NCI-H1930 (cell line): Measurements from ENCODE around the gene SPIRE2.
"Not testable (repeated sequence)": the region's sequence is repeated elsewhere in the genome, so short reads cannot be mapped to it uniquely, and the experiment has no call there.

ENCODE experiments used
- DNase-seq, 2 experiments: peaks; one replicate each; lab custom pipeline; 2025; lab: John Stamatoyannopoulos, UW

The SPIRE2 gene

DNA sequence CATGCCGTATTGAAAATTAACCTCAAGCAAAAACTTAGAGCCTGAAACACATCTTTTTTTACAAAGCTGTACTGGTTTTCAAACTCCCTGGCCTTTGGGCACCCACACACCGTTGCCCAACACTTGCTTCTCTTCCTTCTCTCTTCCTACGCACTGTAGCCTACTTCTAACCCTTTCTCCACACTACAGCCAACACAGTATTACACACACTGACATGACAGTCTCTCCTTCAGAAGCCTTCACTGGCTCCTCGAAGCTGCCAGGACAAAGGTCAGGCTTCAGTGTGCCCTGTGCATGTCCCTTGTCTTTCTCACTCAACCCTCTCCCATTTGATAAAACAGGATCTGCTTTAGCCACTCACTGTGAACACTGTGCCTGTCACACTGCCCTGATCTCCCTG, 19.8 kb upstream of the SPIRE2 start:
- DNase-seq = no peak

DNA sequence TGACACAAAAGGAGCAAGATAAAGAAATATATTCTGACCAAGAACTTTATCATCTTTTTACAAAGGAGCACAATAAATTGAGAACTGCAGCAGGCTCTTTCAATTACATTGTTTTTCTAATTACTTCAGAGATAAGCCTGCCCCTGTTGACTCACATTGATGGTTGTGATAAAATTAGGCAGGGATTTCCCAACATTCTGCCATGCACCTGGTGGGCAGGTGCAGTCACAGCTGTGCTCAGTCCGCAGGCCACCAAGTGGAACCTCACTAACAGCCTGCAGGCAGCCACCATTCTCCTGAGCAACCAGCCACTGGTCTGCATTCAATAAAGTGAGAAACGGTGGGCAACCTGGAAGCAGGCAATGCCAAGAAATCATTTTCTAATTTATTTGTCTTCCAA, 17.0 kb upstream of the SPIRE2 start:
- no peak for DNase-seq

DNA sequence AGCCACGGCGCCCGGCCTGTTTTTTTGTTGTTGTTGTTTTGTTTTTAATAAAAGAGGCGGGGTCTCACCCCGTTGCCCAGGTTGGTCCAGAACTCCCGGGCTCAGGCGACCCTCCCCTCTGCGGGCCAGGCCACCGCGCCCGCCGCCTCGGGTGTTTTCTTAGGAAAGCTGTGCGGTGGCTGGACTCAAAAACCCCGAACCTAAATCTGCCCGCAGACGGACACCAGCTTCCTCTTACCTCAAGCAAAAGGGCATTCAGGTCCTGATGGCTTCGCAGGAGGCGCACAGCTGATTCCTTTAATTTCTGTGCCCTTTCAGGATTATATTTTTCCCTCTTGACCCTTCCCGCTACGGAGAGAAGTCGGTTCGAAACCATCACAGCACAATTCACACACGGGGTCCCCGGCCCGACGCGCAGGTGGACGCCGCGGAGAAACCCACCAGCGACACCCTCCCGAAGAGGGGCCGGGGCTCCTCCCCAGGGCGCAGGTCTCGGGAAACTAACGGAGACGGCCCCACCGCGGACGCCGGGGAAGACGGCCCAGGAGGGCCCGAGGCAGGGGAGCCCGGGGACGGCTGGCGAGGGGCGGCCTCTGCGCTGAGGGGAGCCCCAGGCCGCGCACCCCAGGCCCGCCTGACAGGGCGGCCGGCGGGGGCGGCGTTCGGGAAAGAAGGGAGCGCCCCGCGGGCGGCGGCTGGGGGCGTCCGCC, 12.5 kb upstream of the SPIRE2 start:
- DNase-seq = no peak

DNA sequence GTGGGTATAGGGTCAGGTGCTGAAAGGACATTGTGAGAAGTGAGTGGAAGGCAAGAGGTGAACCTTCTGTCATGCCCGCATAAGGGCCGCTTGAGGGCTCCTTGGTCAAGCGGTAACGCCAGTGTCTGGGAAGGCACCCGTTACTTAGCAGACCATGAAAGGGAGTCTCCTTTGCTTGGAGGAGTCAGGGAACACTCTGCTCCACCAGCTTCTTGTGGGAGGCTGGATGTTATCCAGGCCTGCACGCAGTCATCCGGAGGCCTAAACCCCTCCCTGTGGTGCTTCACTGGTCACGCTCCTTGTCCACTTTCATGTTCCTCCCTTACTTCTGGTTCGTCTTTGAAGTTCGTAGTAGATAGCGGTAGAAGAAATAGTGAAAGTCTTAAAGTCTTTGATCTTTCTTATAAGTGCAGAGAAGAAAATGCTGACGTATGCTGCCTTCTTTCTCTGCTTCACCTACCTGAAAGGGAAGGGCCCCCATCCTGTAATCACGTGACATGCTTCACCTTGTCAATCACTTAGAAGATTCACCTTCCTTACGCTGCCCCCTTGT, 9.3 kb upstream of the SPIRE2 start:
- DNase-seq = not testable (repeated sequence)

DNA sequence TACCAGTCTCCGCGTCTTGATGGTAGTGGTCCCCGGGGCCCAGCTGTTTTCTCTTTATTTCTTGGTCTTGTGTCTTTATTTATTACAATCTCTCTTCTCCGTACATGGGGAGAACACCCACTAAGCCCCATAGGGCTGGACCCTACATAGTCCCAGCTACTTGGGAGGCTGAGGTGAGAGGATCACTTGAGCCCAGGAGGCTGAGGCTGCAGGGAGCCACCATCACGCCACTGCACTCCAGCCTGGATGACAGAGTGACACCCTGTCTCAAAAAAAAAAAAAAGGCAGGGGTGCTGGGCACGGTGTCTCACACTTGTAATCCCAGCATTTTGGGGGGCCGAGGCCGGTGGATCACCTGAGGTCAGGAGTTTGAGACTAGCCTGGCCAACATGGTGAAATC, 8.8 kb upstream of the SPIRE2 start:
- DNase-seq = not testable (repeated sequence)

DNA sequence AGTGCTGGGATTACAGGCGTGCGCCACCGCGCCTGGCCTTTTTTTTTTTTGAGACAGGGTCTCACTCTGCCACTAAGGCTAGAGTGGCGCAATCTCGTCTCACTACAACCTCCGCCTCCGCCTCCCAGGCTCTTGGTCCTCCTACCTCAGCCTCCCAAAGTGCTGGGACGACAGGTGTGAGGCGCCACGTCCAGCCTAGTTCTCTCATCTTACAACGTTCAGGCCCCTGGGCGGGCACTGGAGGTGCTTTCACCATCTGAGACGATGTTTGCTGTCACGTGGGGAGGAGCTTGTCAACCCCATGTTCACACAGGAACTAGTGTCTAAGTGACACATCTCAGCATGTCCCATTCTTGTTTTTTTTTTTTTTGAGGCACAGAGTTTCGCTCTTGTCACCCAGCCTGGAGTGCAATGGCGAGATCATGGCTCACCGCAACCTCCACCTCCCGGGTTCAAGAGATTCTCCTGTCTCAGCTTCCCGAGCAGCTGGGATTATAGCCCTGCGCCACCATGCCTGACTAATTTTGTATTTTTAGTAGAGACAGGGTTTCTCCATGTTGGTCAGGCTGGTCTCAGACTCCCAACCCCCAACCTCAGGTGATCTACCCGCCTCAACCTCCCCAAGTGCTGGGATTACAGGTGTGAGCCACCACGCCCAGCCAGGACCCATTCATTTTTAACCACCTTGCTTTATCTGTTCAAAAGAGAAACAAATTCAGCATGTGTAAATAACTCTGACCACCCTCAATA, 6.7 kb upstream of the SPIRE2 start:
- no peak for DNase-seq

DNA sequence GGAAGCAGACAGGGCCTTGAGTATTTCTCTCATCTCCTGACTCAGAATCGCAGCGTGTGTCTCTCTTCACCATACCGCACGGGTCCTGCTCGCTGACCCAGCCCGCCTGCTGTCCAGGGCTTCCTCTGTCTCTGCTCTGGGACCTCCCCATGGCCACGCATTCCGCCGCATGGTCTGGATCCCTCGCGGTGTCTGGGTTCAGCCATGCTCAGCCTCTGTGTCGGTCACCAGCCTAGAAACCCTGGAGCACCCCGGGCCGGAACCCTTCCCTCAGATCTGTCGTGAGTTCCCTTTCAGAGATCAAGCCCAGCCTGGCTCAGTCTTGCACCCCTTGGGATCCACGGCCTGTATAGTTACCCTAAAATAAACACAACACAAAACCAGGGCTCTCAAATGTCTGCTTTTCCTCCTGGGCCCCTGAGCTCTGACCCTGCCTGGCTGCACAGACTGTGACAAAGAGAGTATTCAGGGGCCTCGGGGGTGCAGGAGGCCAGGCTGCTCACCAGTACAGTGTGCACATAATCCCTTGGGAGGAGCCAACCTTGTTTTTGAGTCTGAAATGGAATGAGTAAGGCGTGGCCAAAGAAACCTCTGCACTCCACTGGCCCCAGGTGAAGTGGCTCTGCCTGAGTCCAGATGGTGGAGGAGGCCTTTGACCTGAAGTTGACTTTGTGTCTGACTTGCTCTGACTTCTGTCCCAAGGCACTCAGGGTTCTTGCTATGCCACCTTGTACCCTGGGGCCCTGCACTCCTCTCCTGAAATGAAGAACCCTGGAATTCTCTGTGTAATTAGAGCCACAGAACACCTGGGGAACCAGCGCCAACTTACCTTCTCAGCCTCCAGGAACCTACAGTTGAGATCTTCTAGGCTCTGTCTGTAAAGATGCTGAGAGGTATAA, 5.8 kb upstream of the SPIRE2 start:
- DNase-seq = peak in 1 of 2 experiments; percentile 17

DNA sequence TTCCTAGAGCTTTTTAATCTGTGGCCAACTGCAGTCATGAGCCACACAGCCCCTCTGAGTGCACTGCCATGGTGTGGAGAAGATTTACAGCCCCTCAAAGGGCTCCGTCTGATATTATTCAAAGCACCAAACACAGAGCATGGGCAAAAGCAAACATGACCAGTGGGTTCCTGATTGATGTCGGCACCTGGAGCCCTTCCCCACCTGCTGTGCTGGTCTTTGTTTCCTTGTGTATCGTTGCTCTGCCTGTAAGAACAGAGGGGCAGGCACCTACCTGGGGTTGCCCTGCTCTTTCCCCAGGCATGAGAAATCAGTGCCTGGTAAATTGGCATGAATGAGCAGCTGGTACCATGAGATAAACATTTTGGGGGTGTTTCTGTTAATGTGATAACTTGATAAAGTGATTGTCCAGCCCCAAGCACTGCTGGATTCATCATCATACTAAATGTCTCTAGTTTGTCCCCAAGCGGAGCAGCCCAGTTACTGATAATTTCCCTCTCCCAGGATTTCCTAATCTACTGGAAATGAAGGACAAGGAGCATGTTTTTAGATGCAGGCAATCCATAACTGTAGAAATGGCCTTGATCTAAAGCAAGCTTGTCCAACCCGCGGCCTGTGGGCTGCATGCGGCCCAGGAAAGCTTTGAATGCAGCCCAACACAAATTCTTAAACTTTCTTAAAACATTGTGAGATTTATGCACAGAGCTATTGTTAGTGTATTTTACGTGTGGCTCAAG, 5.0 kb upstream of the SPIRE2 start:
- DNase-seq = peak; percentile 72 to 74

DNA sequence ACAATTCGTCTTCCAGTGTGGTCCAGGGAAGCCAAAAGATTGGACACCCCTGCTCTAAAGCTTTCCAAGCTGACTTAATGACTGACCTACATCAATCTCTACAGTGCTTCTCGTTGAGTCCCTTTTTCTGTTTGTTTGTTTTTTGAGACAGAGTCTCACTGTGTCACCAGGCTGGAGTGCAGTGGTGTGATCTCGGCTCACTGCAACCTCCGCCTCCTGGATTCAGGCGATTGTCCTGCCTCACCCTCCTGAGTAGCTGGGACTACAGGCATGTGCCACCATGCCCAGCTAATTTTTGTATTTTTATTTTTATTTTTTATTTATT, 4.5 kb upstream of the SPIRE2 start:
- DNase-seq = not testable (repeated sequence)

DNA sequence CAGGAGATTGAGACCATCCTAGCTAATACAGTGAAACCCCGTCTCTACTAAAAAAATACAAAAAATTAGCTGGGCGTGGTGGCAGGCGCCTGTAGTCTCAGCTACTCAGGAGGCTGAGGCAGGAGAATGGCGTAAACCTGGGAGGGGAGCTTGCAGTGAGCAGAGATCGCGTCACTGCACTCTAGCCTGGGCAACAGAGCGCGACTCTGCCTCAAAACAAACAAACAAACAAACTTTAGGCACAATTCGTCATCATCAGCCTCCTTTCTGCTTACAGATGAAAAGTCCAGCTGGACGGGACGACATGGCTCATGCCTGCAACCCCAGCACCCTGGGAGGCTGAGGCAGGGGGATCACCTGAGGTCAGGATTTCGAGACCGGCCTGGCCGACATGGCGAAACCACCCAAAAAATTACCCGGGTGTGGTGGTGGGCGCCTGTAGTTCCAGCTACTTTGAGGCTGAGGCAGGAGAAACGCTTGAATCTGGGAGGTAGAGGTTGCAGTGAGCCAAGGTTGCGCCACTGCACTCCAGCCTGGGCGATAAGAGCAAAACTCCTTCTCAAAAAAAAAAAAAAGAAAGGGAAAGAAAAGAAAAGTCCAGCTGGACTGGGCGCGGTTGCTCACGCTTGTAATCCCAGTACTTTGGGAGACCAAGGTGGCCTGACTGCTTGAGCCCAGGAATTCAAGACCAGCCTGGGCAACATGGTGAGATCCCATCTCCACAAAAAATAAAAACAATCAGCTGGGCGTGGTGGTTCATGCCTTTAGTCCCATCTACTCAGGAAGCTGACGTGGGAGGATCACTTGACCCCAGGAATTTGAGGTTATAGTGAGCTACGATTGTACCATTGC, 1.5 kb upstream of the SPIRE2 start:
- DNase-seq = no peak

DNA sequence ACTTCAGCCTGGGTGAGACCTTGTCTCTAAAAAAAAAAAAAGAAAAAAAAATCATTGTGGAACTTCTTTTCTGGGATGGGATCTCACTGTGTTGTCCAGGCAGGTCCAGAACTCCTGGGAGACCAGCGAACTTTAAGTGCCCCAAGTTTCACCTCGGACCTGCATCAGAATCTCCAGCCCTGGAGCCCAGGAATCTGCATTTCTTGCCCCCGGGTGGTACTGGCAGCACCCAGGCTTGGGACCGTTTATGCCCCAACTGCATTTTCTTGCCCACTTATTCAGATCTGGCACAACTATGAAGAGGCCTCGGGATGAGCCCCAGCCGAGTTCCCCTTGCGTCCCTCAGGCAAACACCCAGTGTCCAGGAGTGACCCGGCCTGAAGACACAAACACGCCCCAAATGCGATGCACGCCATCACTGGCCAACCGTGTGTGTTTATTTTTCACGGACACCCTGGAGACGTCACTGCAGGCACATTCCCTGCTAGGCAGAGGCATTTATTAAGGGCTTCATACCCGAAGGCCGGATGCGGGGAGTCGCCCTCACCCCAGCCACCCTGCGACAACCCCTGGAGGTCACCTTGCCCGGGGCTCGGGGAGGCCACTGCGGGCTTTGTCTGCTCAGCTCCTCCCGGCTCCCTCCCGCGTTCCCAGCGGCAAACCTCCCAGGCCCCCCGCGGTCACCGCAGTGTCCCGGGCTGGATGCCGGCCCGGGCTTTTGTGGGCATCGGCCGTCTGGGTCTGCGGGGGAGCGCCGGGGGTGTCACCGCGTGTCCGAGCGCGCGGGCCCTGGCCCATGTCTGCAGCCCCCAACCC, 684 bp upstream of the SPIRE2 start:
- no peak for DNase-seq

DNA sequence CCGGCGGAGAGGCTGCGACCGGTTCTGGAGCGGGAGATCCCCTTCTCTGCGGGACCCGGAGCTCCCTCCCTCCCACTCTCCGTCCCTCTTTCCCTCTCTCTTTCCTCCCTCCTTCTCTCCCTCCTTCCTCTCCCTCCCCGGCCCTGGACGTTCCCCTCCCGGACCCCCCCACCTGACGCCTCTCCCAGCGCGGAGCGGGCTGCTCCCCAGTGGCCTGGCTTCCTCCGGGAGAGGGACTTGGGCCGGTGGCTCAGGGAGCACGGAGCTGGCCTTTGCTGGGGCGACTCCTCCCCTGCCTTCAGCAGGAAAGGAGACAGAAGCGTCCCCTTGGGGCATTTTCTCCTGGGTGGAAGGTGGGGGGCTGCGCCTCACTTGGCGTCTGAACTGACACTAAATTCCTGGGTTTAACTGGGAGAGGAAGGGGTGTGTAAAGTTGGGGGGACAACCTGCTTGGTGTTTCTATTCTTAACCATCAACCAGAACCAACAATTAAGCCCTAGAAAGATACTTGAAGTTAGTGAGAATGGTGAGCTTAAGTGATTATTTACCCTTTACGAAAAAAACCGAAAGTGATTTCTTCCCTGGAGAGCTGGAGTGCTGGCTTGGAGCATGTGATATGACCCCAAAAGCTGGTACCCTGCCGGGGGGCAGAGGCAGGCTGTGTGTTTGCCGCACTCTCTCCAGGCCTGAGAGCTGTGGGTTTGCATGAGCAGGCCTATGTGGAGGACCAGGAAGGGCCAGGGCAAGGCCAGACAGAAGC, 775 bp downstream of the SPIRE2 start:
- no peak for DNase-seq

DNA sequence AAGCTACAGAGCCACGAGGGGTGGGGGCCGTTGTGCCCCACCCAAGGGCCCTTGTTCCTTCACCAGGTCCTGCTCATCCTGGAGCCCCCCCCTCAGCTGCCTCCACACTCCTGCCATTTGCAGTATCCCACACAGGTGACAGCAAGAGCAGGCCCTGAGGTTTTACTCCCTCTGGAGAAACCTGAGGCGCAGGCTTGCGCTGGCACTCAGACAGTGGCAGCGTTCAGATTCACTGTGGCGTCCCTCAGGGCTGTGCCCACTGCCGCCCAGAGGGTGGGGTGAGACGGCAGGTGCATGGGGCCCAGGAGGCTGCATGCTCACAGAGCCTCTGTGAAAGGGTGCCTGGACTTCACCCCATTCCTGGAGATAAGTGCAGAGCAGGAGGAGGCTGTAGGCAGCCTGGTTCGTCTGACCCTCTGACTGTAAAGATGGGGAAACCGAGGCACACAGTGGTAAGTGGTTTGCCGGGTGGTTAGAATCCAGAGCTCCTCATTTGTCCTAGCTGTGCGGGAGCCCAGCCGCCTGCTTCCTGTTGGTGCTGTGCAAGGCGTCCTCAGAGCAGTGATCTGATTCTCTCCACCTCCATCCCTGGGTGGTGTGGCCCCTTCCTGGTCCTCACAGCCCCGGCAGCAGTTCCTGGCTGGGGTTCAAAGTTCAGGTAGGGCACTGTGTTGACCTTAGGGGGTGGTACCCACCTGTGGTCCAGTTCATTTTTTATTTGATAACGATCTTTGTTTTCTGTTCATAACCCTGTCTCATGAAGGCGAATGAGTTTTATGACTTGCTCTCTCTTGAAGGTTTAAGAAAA, 1.6 kb downstream of the SPIRE2 start:
- DNase-seq = no peak

DNA sequence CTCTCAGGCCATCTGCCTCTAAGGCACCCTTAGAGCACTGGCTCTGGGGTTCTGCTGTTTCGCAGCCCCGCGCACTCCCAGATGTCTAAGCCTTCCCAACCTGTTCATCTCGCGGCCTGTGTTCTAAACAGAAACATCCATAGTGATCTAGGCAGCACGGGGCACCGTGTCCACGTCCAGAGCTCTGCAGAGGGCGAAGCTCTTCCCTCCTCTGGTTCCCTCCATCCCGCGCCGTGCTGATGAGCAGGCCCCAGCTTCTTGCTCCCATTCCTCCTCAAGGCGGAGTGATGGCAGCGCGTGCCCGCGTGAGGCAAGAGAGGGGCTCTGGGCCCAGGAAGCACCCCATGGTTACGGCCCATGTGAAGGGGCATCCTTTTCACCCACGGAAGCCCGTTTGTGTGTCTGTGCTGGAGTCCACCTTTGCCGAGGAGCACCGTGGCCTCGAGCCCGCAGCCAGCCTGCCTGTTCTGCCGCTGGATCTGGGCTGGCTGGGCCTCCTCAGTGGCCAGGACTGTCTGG, 3.6 kb downstream of the SPIRE2 start:
- DNase-seq = no peak

DNA sequence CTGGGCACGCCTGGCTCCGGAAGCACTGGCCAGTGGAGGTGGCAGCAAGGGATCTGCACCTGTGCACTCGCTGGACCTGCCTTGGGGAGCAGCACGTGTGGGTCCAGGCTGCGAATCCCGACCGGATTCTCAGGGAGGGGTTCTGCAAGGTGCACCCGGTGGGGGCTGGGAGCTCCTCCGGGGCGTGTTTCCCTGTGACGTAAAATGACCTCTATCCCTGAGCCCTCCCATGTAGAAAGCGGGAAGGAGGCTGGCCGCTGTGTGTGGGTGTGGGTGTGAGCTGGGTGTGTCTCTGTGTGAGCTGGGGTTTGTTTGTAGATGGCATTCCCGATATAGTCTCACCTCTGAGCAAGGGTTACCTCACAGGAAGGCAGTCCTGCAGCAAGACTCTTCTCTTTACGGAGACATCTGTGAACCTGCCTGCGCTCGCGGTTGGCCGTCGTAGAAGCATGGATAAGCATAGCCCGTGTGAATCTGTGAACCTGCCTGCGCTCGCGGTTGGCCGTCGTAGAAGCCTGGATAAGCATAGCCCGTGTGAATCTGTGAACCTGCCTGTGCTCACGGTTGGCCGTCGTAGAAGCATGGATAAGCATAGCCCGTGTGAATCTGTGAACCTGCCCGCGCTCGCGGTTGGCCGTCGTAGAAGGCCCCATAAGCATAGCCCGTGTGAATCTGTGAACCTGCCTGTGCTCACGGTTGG, 5.5 kb downstream of the SPIRE2 start:
- not testable (repeated sequence) for DNase-seq

DNA sequence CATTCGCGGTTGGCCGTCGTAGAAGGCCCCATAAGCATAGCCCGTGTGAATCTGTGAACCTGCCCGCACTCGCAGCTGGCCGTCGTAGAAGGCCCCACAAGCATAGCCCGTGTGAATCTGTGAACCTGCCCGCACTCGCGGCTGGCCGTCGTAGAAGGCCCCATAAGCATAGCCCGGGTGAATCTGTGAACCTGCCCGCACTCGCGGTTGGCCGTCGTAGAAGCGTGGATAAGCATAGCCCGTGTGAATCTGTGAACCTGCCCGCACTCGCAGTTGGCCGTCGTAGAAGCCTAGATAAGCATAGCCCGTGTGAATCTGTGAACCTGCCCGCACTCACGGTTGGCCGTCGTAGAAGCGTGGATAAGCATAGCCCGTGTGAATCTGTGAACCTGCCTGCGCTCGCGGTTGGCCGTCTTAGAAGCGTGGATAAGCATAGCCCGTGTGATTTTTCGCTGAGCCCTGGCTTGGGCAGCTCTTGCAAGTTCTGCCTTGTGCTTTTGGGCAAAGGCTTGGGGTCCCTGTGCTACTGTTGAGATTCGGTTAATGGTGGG, 6.6 kb downstream of the SPIRE2 start:
- DNase-seq = not testable (repeated sequence)

DNA sequence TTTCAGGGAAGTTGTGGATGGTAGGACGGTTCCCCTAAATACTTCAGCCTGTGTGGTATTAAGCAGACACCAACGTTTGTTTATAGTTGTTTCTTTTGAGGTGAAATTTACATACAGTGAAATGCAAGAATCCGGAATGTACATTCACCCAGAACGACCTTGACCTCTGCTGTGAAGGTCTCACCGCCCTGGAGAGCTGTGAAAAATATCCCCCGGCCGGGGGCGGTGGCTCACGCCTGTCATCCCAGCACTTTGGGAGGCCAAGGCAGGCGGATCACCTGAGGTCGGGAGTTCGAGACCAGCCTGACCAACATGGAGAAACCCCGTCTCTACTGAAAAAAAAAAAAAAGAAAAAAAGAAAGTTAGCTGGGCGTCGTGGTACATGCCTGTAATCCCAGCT, 8.2 kb downstream of the SPIRE2 start:
- not testable (repeated sequence) for DNase-seq
